Mesendoderm (in vitro differentiated cells): ENCODE measurements around the gene ANXA2R.

Experiments used
- DNase-seq: peaks from one replicate; pipeline ENCODE4 v3.0.0; 2013
- H2AK5ac ChIP-seq: 2 replicates; pipeline ENCODE4 v1.6.1; 2013; ENCODE audit warnings: low read length, inconsistent platforms
- H2BK120ac ChIP-seq: 2 replicates; pipeline ENCODE4 v1.6.1; 2013; ENCODE audit warnings: low read depth, mild to moderate bottlenecking, low read length, moderate library complexity, mixed read lengths
- H2BK15ac ChIP-seq: replicated peaks from 2 replicates; pipeline ENCODE4 v1.6.1; 2013; ENCODE audit warnings: low read depth, mild to moderate bottlenecking, moderate library complexity
- H2BK5ac ChIP-seq: 2 replicates; pipeline ENCODE4 v1.6.1; 2013; ENCODE audit warnings: low read length, inconsistent platforms
- H3K18ac ChIP-seq: 2 replicates; pipeline ENCODE4 v1.6.1; 2013; ENCODE audit warnings: mild to moderate bottlenecking, low read length, mixed read lengths
- H3K23ac ChIP-seq: one replicate; pipeline ENCODE4 v1.6.1; 2013; ENCODE audit warnings: low read length
- H3K27ac ChIP-seq: 2 replicates; pipeline ENCODE4 v1.5.1; 2013; ENCODE audit warnings: low read depth, mild to moderate bottlenecking, inconsistent platforms, low read length, moderate library complexity
- H3K27me3 ChIP-seq: 2 replicates; pipeline ENCODE4 v1.6.1; 2013; ENCODE audit warnings: low read length, control low read depth, mild to moderate bottlenecking, inconsistent platforms; ENCODE audit not compliant: insufficient read depth, poor library complexity
- H3K36me3 ChIP-seq: 2 replicates; pipeline ENCODE4 v1.6.1; 2013; ENCODE audit warnings: low read length, inconsistent platforms; ENCODE audit not compliant: control insufficient read depth, insufficient read depth
- H3K4ac ChIP-seq: one replicate; pipeline ENCODE4 v1.6.1; 2013; ENCODE audit warnings: low read depth, mild to moderate bottlenecking, low read length, moderate library complexity
- H3K4me1 ChIP-seq: 2 replicates; pipeline ENCODE4 v1.6.1; 2013; ENCODE audit warnings: low read depth, low read length, inconsistent platforms; ENCODE audit not compliant: control insufficient read depth
- H3K4me2 ChIP-seq: 2 replicates; pipeline ENCODE4 v1.6.1; 2013; ENCODE audit warnings: low read length
- H3K4me3 ChIP-seq: 2 replicates; pipeline ENCODE4 v1.5.1; 2013; ENCODE audit warnings: mild to moderate bottlenecking, low read length
- H3K56ac ChIP-seq: one replicate; pipeline ENCODE4 v1.6.1; 2013; ENCODE audit warnings: low read length
- H3K79me1 ChIP-seq: 2 replicates; pipeline ENCODE4 v1.6.1; 2013; ENCODE audit warnings: low read length, inconsistent platforms
- H3K79me2 ChIP-seq: 2 replicates; pipeline ENCODE4 v1.6.1; 2013; ENCODE audit warnings: mild to moderate bottlenecking, low read length; ENCODE audit not compliant: control insufficient read depth, insufficient read depth
- H3K9ac ChIP-seq: 2 replicates; pipeline ENCODE4 v1.6.1; 2013; ENCODE audit warnings: low read length, inconsistent platforms
- H4K5ac ChIP-seq: one replicate; pipeline ENCODE4 v1.6.1; 2013; ENCODE audit warnings: low read length
- H4K8ac ChIP-seq: one replicate; pipeline ENCODE4 v1.6.1; 2013; ENCODE audit warnings: low read depth, mild to moderate bottlenecking, control low read depth, low read length, moderate library complexity
- WGBS: extraction: QIAGEN DNeasy Blood & Tissue Kit; methylation state at CpG from one replicate; pipeline ENCODE4 v1.1.7; 2013; ENCODE audit warnings: low lambda C conversion rate, missing lambda C conversion rate; ENCODE audit not compliant: insufficient coverage; ENCODE audit errors: extremely low coverage; 5-methylcytosine and 5-hydroxymethylcytosine counted together

Gene ANXA2R

GRCh38 chr5:43016217-43016779 is 23.8 kb downstream of the ANXA2R start:
- H2BK5ac ChIP-seq = peak overlapping the region; percentile 17
- H3K4me3 ChIP-seq = no peak overlapping the region
- H4K5ac ChIP-seq = no peak overlapping the region
- no peak overlapping the region for H3K23ac ChIP-seq
- peak overlapping the region; percentile 99 for H3K4me2 ChIP-seq
- H3K79me2 ChIP-seq = peaks cover 12% of the 10 kb centered on the region
- H3K36me3 ChIP-seq = no peaks in the 10 kb centered on the region
- no CpG with 5 or more reads among the region's 5 CpGs for WGBS
- peak; percentile 53 for DNase-seq
- H3K4ac ChIP-seq = no peak overlapping the region
- H3K4me1 ChIP-seq = peaks cover 9% of the 10 kb centered on the region
- no peak overlapping the region for H2BK15ac ChIP-seq
- peak overlapping the region; percentile 82 for H3K18ac ChIP-seq
- no peak overlapping the region for H4K8ac ChIP-seq
- no peak overlapping the region for H2AK5ac ChIP-seq
- H3K9ac ChIP-seq = peak overlapping the region; percentile 95
- no peak overlapping the region for H2BK120ac ChIP-seq
- H3K79me1 ChIP-seq = peaks cover 2% of the 10 kb centered on the region
- H3K27ac ChIP-seq = peak overlapping the region; percentile 25
- H3K56ac ChIP-seq = peak overlapping the region; percentile 96
- no peaks in the 10 kb centered on the region for H3K27me3 ChIP-seq

DNA sequence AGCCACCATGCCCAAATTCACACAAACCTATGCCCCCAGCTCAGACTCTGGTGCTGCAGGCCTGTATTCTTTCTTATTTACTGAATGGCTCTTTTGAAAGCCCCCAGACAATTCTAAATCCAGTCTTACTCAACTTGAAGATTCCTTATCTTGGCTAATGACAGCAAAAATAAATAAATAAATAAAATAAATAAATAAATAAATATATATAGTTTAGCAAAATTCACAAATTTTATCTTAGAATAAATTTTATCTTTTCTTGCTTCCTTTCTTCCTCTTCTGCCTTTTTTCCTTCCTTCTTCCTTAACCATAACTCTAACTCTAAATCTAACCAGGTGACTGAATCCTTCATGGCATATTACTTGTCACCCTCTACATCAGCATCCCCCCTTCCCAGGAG is 25.6 kb downstream of the ANXA2R start:
- no peak overlapping the region for H2AK5ac ChIP-seq
- H3K4me1 ChIP-seq = peaks cover 9% of the 10 kb centered on the region
- no peak overlapping the region for H2BK5ac ChIP-seq
- DNase-seq = no peak
- H3K27ac ChIP-seq = no peak overlapping the region
- no peak overlapping the region for H3K23ac ChIP-seq
- H3K18ac ChIP-seq = no peak overlapping the region
- no peak overlapping the region for H3K56ac ChIP-seq
- no peak overlapping the region for H2BK15ac ChIP-seq
- H3K4me2 ChIP-seq = no peak overlapping the region
- peaks cover 2% of the 10 kb centered on the region for H3K79me1 ChIP-seq
- no peaks in the 10 kb centered on the region for H3K36me3 ChIP-seq
- H3K27me3 ChIP-seq = no peaks in the 10 kb centered on the region
- H3K79me2 ChIP-seq = peaks cover 12% of the 10 kb centered on the region
- H3K4me3 ChIP-seq = no peak overlapping the region
- H4K8ac ChIP-seq = no peak overlapping the region
- no peak overlapping the region for H3K4ac ChIP-seq
- H3K9ac ChIP-seq = no peak overlapping the region
- no peak overlapping the region for H4K5ac ChIP-seq
- H2BK120ac ChIP-seq = no peak overlapping the region

DNA sequence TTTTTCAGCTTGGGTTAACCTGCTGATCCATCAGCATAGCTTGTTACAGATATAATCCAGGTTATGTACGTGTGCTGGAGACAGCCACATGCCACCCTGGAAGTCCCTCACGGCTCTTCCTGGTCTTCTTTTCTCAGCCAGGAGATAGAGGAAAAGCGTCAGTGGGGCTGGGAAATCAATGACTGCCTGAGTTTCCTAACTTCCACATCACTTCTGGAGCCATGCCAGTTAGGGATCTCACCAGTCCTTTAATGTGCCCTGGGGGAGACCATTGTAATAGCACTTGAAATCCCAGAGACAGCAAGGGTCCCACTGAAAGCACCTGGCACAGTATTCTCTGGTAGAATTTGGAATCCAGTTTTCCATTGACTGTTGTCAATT is 29.2 kb downstream of the ANXA2R start:
- Histone ChIP-seq H2BK5ac (no peak overlapping the region), H4K5ac (no peak overlapping the region), H3K36me3 (no peaks in the 10 kb centered on the region), H3K4me1 (peaks cover 5% of the 10 kb centered on the region), H3K79me1 (no peaks in the 10 kb centered on the region), H3K4me3 (no peak overlapping the region), H3K9ac (no peak overlapping the region), H3K4me2 (no peak overlapping the region), H2BK120ac (no peak overlapping the region), H3K27me3 (no peaks in the 10 kb centered on the region), H4K8ac (no peak overlapping the region), H3K18ac (no peak overlapping the region), H3K23ac (no peak overlapping the region), H3K56ac (no peak overlapping the region), H2BK15ac (no peak overlapping the region), H3K4ac (no peak overlapping the region), H3K27ac (no peak overlapping the region), H2AK5ac (no peak overlapping the region), H3K79me2 (no peaks in the 10 kb centered on the region)
- no CpG with 5 or more reads among the region's 3 CpGs for WGBS
- DNase-seq = no peak

- Histone ChIP-seq H3K79me2 (no peaks in the 10 kb centered on the region), H4K5ac (peak overlapping the region; percentile 42), H2BK15ac (no peak overlapping the region), H3K4me1 (no peaks in the 10 kb centered on the region), H3K36me3 (no peaks in the 10 kb centered on the region), H3K23ac (peak overlapping the region; percentile 48), H2AK5ac (no peak overlapping the region), H2BK5ac (no peak overlapping the region), H3K79me1 (no peaks in the 10 kb centered on the region), H3K56ac (peak overlapping the region; percentile 80), H3K18ac (no peak overlapping the region), H3K4ac (no peak overlapping the region), H3K4me3 (peak overlapping the region; percentile 38), H3K9ac (peak overlapping the region; percentile 87), H3K27ac (peak overlapping the region; percentile 43), H3K4me2 (peak overlapping the region; percentile 89), H2BK120ac (no peak overlapping the region), H3K27me3 (no peaks in the 10 kb centered on the region), H4K8ac (no peak overlapping the region)
- no CpG with 5 or more reads among the region's 35 CpGs for WGBS
- peak; percentile 96 for DNase-seq
Measured at GRCh38 chr5:43008363-43009153, 31.6 kb downstream of the ANXA2R start.

DNA sequence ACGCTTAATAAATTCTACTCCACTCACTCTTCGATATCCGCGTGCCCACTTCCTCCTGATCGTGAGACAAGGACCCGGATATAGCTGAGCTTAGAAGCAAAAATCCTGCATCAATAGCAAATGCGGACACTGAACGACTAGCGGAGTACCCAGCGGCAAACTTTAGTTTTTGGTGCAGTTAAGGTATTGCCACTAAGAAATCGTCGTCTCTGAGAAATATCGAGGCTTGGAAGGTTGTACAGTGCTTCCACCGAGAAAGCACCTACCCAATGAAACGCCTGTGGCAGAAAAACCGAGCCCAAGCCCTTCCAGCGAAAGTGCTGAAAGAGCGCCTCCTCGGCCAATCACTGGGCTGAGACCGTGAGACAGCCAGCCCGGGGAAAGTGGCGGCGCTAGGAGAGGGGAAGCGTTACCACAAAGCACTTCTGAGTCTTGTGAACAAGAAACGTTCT is 32.2 kb downstream of the ANXA2R start:
- no CpG with 5 or more reads among the region's 25 CpGs for WGBS
- H3K9ac ChIP-seq = peak overlapping the region; percentile 87
- H3K23ac ChIP-seq = peak overlapping the region; percentile 48
- no peaks in the 10 kb centered on the region for H3K79me1 ChIP-seq
- no peak overlapping the region for H2AK5ac ChIP-seq
- H3K18ac ChIP-seq = peak overlapping the region; percentile 81
- no peak overlapping the region for H3K4ac ChIP-seq
- H2BK120ac ChIP-seq = no peak overlapping the region
- H3K56ac ChIP-seq = peak overlapping the region; percentile 80
- H4K5ac ChIP-seq = no peak overlapping the region
- no peak overlapping the region for H4K8ac ChIP-seq
- H3K36me3 ChIP-seq = no peaks in the 10 kb centered on the region
- no peaks in the 10 kb centered on the region for H3K4me1 ChIP-seq
- DNase-seq = peak; percentile 93
- no peak overlapping the region for H2BK15ac ChIP-seq
- H3K27me3 ChIP-seq = no peaks in the 10 kb centered on the region
- H3K4me2 ChIP-seq = peak overlapping the region; percentile 89
- H3K79me2 ChIP-seq = no peaks in the 10 kb centered on the region
- peak overlapping the region; percentile 43 for H3K27ac ChIP-seq
- no peak overlapping the region for H2BK5ac ChIP-seq
- H3K4me3 ChIP-seq = peak overlapping the region; percentile 56
